NCI-H526 (cell line): Measurements from ENCODE around the gene ELK3.
A peak's percentile ranks its signal among the peaks of the same experiment; 100 is the strongest.

Experiments used
- DNase-seq, 2 experiments: peaks; one replicate each; lab custom pipeline; 2025; lab: John Stamatoyannopoulos, UW

ELK3 gene

GRCh38 chr12:96235484-96235826 lies 41.3 kb downstream of the ELK3 start:
- DNase-seq, result no peak

GRCh38 chr12:96236221-96236822 lies 42.1 kb downstream of the ELK3 start:
- no peak for DNase-seq

GRCh38 chr12:96237035-96237434 lies 42.9 kb downstream of the ELK3 start:
- DNase-seq, result no peak

GRCh38 chr12:96237465-96238077 lies 43.4 kb downstream of the ELK3 start:
- no peak for DNase-seq

- DNase-seq, result no peak
These were observed 44.3 kb downstream of the ELK3 start for GRCh38 chr12:96238336-96239047.

- DNase-seq, result peak; percentile 15 to 63
These were observed 45.8 kb downstream of the ELK3 start for GRCh38 chr12:96239711-96240635.

GRCh38 chr12:96240656-96241055 lies 46.5 kb downstream of the ELK3 start:
- peak in 1 of 2 experiments; percentile 20 for DNase-seq

GRCh38 chr12:96241431-96241830 lies 47.3 kb downstream of the ELK3 start:
- DNase-seq, result no peak

GRCh38 chr12:96241846-96242256 lies 47.7 kb downstream of the ELK3 start:
- no peak for DNase-seq

GRCh38 chr12:96242597-96242996 lies 48.4 kb downstream of the ELK3 start:
- no peak for DNase-seq

GRCh38 chr12:96244826-96245225 lies 50.7 kb downstream of the ELK3 start:
- DNase-seq, result no peak

- no peak for DNase-seq
These were observed 52.8 kb downstream of the ELK3 start for GRCh38 chr12:96246926-96247505.

GRCh38 chr12:96247563-96247962 lies 53.4 kb downstream of the ELK3 start:
- no peak for DNase-seq

- DNase-seq, result no peak
These were observed 54.2 kb downstream of the ELK3 start for GRCh38 chr12:96248136-96248931.

- DNase-seq, result no peak
These were observed 55.3 kb downstream of the ELK3 start for GRCh38 chr12:96249196-96250118.

- no peak for DNase-seq
These were observed 56.0 kb downstream of the ELK3 start for GRCh38 chr12:96250119-96250685.

- DNase-seq, result no peak
These were observed 60.9 kb downstream of the ELK3 start for GRCh38 chr12:96255077-96255476.

GRCh38 chr12:96256672-96257361 lies 62.6 kb downstream of the ELK3 start:
- DNase-seq, result no peak

GRCh38 chr12:96257550-96258103 lies 63.5 kb downstream of the ELK3 start:
- peak; percentile 22 to 42 for DNase-seq
